Stomach (tissue), 4 donors: Measurements from ENCODE around the gene S100A3.

Experiments used
- CTCF ChIP-seq, 7 experiments: fragments of 450-650 bp in 4 of 7; fragments of 200-600 bp in 3 of 7; sonication (generic) in 3 of 7; IDR thresholded peaks; one replicate each; pipeline ENCODE4 v1.5.1; 2016 to 2019; ENCODE audit warnings: antibody characterized with exemption in 7 of 7, control low read depth in 2 of 7, mild to moderate bottlenecking in 1 of 7
- EP300 ChIP-seq: sonication (generic); formaldehyde crosslinking; IDR thresholded peaks from one replicate; pipeline ENCODE4 v1.6.1; 2017; ENCODE audit warnings: antibody characterized with exemption
- POLR2A ChIP-seq, 4 donors: fragments of 450-650 bp; IDR thresholded peaks; one replicate each; pipeline ENCODE4 v1.6.1; 2016; ENCODE audit warnings: antibody characterized with exemption in 4 of 4, control low read depth in 2 of 4, mild to moderate bottlenecking in 1 of 4, moderate library complexity in 1 of 4
- POLR2AphosphoS5 ChIP-seq, 3 donors: sonication (generic); formaldehyde crosslinking; IDR thresholded peaks; one replicate each; pipeline ENCODE4 v1.6.1; 2016; ENCODE audit warnings: antibody characterized with exemption in 3 of 3

GRCh38 chr1:153587314-153587713, 38.3 kb upstream of the S100A3 start:
- TF ChIP-seq CTCF (IDR thresholded peaks at IDR 0.05) (no peak), POLR2A (IDR thresholded peaks at IDR 0.05) (no peak), POLR2AphosphoS5 (IDR thresholded peaks at IDR 0.05) (no peak), EP300 (no peak)
